ENCODE results near the gene DNAH6. TPM values are rescaled to one million over a fixed set of nuclear protein-coding genes. Genes with fewer than 3 reads are reported as not detected.

DNAH6 gene
- total and polyA plus RNA-seq, 2 of the 13 experiments (the other 11 are each of a cell fraction or from before 2014, with no cell fraction given): 0.01 TPM; not detected in 1

DNA sequence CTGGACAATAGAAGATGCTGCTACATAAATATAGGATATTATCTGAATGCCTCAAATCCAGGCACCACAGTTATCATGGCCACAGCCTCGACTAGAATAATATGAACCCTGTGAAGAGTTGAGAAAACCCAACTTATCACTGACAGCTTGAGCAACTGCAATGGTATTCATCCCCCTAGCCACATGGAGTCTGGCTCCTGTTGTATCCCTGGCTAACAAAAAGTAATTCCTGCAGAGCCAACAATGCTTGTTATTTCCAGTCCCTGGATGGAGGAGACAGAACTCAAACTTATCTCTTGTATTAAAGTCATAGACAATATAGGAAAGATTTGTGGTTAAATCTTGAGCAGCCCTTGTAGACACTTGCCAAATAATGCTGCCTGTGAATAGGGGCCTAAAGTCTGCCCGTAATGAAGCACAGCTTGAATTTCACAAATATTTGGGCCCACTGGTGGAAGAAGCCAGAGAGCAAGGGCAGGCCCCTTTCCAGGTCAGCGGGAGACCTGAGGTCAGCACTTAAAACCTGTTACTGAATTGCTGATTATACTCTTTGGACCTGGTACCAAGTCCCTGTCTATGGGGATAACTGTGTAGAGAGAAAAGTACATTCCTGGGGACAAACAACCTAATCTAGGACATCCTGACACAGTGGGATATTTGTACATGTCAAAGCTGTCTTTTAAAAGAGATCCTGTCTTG, 28.9 kb upstream of the DNAH6 start (continued):
- 0 out of 2 replicates have a peak, but pooled peaks have one; percentile 26 for TF ChIP-seq ZBTB39 (CRISPR knock-in tag; IDR thresholded peaks at IDR 0.05)
- TF ChIP-seq HHEX (CRISPR knock-in tag; IDR thresholded peaks at IDR 0.05): no peak
- no peak for TF ChIP-seq ZMAT3 (CRISPR knock-in tag; conservative IDR thresholded peaks at IDR 0.05)
- TF ChIP-seq TEAD3 (CRISPR knock-in tag; optimal IDR thresholded peaks at IDR 0.05; ENCODE audit: borderline replicate concordance): peak; percentile 92
- TF ChIP-seq ZBTB7B (CRISPR knock-in tag; IDR thresholded peaks at IDR 0.05): peak; percentile 59; the same call in 1 of the 2 replicates
- TF ChIP-seq POGK (CRISPR knock-in tag; conservative IDR thresholded peaks at IDR 0.05): no peak
- no peak for TF ChIP-seq KLF11 (CRISPR knock-in tag; IDR thresholded peaks at IDR 0.05)
- TF ChIP-seq SOX13 (IDR thresholded peaks at IDR 0.05): no peak
- TF ChIP-seq SOX13 (CRISPR knock-in tag; conservative IDR thresholded peaks at IDR 0.05 in 1 of 2, IDR thresholded peaks at IDR 0.05 in 1 of 2): peak in 1 of 2 experiments; percentile 61; a peak in 2 of 4 replicates
- TF ChIP-seq HNF4G (IDR thresholded peaks at IDR 0.05; ENCODE audit: borderline replicate concordance, low read depth, low read length): peak; percentile 95
- TF ChIP-seq HNF4G (CRISPR knock-in tag; IDR thresholded peaks at IDR 0.05; ENCODE audit: borderline replicate concordance, low read depth): peak; percentile 48; the same call in 1 of the 2 replicates
- TF ChIP-seq, protein P1, sequence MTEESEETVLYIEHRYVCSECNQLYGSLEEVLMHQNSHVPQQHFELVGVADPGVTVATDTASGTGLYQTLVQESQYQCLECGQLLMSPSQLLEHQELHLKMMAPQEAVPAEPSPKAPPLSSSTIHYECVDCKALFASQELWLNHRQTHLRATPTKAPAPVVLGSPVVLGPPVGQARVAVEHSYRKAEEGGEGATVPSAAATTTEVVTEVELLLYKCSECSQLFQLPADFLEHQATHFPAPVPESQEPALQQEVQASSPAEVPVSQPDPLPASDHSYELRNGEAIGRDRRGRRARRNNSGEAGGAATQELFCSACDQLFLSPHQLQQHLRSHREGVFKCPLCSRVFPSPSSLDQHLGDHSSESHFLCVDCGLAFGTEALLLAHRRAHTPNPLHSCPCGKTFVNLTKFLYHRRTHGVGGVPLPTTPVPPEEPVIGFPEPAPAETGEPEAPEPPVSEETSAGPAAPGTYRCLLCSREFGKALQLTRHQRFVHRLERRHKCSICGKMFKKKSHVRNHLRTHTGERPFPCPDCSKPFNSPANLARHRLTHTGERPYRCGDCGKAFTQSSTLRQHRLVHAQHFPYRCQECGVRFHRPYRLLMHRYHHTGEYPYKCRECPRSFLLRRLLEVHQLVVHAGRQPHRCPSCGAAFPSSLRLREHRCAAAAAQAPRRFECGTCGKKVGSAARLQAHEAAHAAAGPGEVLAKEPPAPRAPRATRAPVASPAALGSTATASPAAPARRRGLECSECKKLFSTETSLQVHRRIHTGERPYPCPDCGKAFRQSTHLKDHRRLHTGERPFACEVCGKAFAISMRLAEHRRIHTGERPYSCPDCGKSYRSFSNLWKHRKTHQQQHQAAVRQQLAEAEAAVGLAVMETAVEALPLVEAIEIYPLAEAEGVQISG (CRISPR knock-in tag; IDR thresholded peaks at IDR 0.05): no peak
- no peak for TF ChIP-seq ZNF280B (CRISPR knock-in tag; IDR thresholded peaks at IDR 0.05; ENCODE audit: borderline replicate concordance)
- peak; percentile 86 for TF ChIP-seq NCOR1 (IDR thresholded peaks at IDR 0.05; ENCODE audit: borderline replicate concordance, low read length)
- TF ChIP-seq ZNF563 (CRISPR knock-in tag; IDR thresholded peaks at IDR 0.05): no peak
- TF ChIP-seq ZNF577 (CRISPR knock-in tag; IDR thresholded peaks at IDR 0.05; ENCODE audit: borderline replicate concordance, low read depth): no peak
- TF ChIP-seq ZSCAN31 (CRISPR knock-in tag; IDR thresholded peaks at IDR 0.05; ENCODE audit: low read depth): 0 out of 2 replicates have a peak, but pooled peaks have one; percentile 38
- TF ChIP-seq PRMT3 (CRISPR knock-in tag; IDR thresholded peaks at IDR 0.05; ENCODE audit: borderline replicate concordance, low read depth): no peak
